ENCODE data around the gene ATP2B2.

Gene ATP2B2

DNA sequence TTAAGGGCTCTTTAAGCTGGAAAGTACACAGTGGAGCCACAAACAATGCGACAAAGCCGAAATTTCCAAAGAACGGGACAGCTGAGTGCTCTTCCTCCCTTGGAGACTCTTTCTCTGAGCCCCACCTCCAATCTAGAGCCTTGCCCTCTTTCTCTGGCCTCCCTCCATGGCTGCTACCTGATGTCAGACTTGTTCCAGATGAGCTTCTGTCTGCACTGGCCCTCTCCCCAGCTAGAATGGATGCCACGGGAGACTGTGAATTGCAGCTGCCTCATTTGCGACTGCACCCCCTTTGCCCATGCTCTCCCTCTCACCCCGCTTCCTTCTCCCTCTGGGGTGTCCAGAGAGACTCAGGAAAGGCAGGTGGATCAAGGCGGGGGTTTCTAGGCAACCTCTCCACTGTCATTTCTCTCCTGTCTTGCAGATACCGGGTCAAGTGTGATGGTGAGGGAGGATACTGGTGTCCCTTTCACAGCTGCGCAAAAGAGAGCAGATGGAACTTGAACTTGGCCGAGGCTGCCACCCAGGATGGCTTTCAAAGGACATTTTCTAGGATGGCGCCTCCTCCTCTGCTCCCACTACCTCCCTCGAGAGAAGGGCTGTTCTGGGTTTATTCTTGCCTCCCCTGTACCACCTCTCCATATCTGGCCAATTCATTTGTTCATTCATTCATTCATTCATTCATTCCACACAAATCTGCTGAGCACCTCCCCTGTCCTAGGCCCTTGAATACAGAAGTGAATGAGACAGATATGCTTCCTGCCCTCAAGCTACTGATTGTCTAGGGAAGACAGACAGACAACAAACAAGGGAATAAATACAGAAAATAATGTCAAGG is 12.8 kb downstream of the ATP2B2 start:
- TF ChIP-seq MYC (IDR thresholded peaks at IDR 0.05; ENCODE audit: low read depth, low read length) (no peak), POLR2A (IDR thresholded peaks at IDR 0.05; ENCODE audit: extremely low read depth, insufficient read length) (no peak)
- TF ChIP-seq, protein P1, sequence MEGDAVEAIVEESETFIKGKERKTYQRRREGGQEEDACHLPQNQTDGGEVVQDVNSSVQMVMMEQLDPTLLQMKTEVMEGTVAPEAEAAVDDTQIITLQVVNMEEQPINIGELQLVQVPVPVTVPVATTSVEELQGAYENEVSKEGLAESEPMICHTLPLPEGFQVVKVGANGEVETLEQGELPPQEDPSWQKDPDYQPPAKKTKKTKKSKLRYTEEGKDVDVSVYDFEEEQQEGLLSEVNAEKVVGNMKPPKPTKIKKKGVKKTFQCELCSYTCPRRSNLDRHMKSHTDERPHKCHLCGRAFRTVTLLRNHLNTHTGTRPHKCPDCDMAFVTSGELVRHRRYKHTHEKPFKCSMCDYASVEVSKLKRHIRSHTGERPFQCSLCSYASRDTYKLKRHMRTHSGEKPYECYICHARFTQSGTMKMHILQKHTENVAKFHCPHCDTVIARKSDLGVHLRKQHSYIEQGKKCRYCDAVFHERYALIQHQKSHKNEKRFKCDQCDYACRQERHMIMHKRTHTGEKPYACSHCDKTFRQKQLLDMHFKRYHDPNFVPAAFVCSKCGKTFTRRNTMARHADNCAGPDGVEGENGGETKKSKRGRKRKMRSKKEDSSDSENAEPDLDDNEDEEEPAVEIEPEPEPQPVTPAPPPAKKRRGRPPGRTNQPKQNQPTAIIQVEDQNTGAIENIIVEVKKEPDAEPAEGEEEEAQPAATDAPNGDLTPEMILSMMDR (IDR thresholded peaks at IDR 0.05; ENCODE audit: low read depth, low read length) = no peak
- TF ChIP-seq, protein P2, sequence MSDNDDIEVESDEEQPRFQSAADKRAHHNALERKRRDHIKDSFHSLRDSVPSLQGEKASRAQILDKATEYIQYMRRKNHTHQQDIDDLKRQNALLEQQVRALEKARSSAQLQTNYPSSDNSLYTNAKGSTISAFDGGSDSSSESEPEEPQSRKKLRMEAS (IDR thresholded peaks at IDR 0.05; ENCODE audit: low read depth, low read length) = no peak
- DNase-seq (ENCODE audit: low read depth) = no peak
- no peak overlapping the region for H3K4me3 ChIP-seq (ENCODE audit: low read depth, low read length)

DNA sequence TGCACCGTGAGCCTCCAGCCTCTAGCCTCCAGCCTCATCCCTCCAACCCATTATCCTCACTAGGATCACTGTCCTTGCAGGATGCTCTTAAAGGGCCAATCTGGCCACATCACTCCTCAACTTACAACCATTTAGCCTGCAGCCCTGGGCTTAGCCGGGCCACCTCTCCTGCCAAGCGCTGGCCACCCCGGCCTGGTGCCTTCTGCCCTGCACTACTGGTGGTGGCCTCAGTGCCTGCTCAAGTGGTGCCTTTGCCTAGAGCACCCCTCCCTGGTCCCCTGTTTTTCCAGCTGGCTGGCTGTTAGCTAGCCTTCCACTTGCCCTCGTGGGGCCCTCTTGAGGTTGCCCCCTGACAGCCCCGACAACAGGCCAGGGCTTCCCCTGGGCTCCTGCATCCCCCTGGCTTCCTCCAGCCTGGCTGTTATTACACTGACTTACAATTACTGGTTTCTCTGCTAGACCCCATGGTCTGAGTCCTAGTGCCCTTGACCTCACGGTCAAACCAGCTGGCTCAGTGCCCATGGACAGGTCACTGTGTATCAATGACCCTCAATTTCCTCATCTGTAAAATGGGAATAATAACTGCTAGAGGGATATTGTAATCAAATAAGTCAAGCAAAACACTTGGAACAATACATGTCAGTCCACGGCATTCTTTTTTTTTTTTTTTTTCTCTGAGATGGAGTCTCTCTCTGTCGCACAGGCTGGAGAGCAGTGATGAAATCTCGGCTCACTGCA is 15.5 kb downstream of the ATP2B2 start:
- DNase-seq (ENCODE audit: low read depth) = no peak
- H3K4me3 ChIP-seq (ENCODE audit: low read depth, low read length) = no peak overlapping the region
- TF ChIP-seq MYC (IDR thresholded peaks at IDR 0.05; ENCODE audit: low read depth, low read length) = no peak
- TF ChIP-seq, protein P2 (IDR thresholded peaks at IDR 0.05; ENCODE audit: low read depth, low read length) = no peak
- TF ChIP-seq, protein P1 (IDR thresholded peaks at IDR 0.05; ENCODE audit: low read depth, low read length) = no peak
- TF ChIP-seq POLR2A (IDR thresholded peaks at IDR 0.05; ENCODE audit: extremely low read depth, insufficient read length) = no peak

DNA sequence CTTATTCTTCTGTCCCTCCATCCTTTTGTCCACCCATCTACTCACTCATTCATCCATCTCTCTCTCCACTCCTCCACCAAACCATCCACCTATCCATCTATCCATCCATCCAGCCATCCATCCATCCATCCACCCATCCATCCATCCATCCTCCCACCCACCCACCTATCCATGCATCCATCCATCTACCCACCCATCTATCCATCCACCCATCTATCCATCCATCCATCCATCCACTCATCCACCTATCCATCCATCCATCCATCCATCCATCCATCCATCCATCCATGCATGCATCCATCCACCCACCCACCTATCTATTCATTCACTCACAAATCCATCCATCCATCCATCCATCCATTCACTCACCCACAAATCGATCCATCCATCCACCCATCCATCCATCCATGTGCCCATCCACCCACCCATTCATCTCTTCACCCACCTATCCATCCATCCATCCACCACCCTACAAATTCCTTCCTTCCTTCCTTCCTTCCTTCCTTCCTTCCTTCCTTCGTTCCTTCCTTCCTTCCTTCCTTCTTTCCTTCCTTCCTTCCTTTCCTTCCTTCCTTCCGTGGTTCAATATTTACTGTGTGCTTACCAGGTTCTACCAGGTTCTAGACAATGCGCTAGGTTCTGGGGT is 17.3 kb downstream of the ATP2B2 start:
- DNase-seq (ENCODE audit: low read depth) = no peak
- TF ChIP-seq, protein P2 (IDR thresholded peaks at IDR 0.05; ENCODE audit: low read depth, low read length) = no peak
- TF ChIP-seq POLR2A (IDR thresholded peaks at IDR 0.05; ENCODE audit: extremely low read depth, insufficient read length) (no peak), MYC (IDR thresholded peaks at IDR 0.05; ENCODE audit: low read depth, low read length) (no peak)
- TF ChIP-seq, protein P1 (IDR thresholded peaks at IDR 0.05; ENCODE audit: low read depth, low read length) = no peak
- no peak overlapping the region for H3K4me3 ChIP-seq (ENCODE audit: low read depth, low read length)

DNA sequence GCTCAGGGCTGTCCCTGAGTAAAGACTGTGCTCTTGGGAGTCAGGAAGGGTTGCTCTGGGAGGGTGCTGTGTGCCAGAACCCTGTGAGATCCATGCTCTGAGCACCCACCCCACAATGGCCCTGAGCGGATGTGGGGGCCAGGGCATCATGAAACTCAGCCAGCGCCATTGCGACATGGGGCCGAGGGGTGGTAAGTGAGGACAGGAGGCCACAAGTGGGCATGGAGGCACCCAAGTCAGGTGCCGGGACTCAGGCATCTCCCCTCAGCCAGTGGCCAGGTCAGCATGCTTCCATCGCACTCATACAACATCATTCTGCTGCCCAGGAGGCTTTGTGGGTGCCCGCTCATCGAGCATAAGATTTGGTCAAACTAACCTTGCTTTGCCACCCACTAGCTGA is 19.6 kb downstream of the ATP2B2 start:
- no peak overlapping the region for H3K4me3 ChIP-seq (ENCODE audit: low read depth, low read length)
- no peak for DNase-seq (ENCODE audit: low read depth)
- TF ChIP-seq, protein P1 (IDR thresholded peaks at IDR 0.05; ENCODE audit: low read depth, low read length) = no peak
- TF ChIP-seq, protein P2 (IDR thresholded peaks at IDR 0.05; ENCODE audit: low read depth, low read length) = no peak
- no peak for TF ChIP-seq MYC (IDR thresholded peaks at IDR 0.05; ENCODE audit: low read depth, low read length)
- TF ChIP-seq POLR2A (IDR thresholded peaks at IDR 0.05; ENCODE audit: extremely low read depth, insufficient read length) = no peak

DNA sequence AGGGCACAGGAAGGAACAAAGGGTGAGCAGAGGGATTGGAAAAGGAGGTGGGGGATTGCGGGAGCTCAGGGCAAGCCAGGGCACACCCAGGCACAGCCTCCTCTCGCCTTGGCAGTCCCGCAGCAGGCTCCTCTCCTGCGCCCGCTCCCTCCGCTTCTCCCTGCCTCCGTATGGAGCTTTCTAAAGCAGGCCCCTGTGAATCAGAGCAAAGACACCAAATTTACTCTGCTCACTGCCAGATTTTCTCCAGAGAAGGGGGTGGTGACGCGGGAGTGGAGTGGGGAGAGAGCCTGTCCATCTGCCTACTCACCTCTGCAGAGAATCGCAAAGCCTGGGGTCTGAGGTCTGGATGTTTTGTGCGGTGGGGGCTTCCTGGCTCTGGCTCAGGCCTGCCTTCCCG is 20.0 kb downstream of the ATP2B2 start:
- DNase-seq (ENCODE audit: low read depth) = no peak
- H3K4me3 ChIP-seq (ENCODE audit: low read depth, low read length) = no peak overlapping the region
- TF ChIP-seq, protein P1 (IDR thresholded peaks at IDR 0.05; ENCODE audit: low read depth, low read length) = no peak
- TF ChIP-seq POLR2A (IDR thresholded peaks at IDR 0.05; ENCODE audit: extremely low read depth, insufficient read length) = no peak
- no peak for TF ChIP-seq MYC (IDR thresholded peaks at IDR 0.05; ENCODE audit: low read depth, low read length)
- TF ChIP-seq, protein P2 (IDR thresholded peaks at IDR 0.05; ENCODE audit: low read depth, low read length) = no peak
